HG03039 (cell line): Measurements from ENCODE around the gene SPRTN.

Experiments
- ATAC-seq: cut with Tn5 transposase; IDR thresholded peaks from one replicate; pipeline ENCODE4 v1.9.1; 2021; ENCODE audit warnings: mild to moderate bottlenecking, moderate library complexity; ENCODE audit not compliant: unreplicated experiment

The SPRTN gene

DNA sequence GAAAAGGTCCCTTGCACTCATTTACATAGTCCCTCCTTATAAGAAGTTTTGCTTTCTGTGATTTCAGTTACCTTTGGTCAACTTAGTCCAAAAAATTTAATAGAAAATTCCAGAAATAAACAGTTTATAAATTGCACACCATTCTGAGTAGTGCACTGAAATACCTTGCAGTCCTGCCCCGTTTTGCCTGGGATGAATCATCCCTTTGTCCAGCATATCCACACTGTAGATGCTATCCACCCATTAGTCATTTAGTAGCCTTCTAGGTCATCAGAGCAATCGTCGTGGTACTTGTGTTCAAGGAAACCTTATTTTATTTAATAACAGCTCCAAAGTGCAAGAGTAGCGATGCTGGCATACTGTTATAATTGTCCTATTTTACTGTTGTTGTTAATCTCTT, 38.0 kb downstream of the SPRTN start:
- no peak for ATAC-seq

DNA sequence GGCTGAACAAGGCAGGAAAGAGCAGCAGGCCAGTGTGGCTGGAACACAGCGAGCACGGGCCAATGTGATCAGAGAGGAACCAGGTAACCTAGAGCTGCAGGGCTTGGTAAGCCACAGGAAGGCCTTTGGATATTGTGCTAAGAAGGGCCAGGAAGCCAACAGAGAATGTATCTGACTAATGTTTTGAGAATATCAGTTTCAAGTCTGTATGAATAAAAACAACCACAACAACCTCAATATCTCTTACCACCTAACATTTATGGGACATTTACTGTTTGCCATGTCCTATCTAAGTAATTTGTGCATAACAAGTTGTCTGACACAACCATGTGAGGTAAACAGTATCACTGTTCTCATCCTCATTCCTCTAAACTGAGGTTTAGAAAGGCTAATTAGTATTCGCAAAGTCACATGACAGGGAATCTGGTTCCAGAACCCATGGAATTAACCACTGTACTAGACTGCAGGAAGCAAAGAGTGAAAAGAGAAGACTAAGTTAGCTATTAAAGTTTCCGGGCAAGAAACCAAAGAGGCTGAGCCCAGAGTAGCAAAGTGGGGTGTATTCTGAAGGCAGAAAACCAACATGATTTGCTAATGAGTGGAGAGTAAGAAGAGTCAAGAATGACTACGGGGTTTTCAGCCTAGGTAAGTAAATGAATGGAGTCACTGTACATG, 38.9 kb downstream of the SPRTN start:
- no peak for ATAC-seq

DNA sequence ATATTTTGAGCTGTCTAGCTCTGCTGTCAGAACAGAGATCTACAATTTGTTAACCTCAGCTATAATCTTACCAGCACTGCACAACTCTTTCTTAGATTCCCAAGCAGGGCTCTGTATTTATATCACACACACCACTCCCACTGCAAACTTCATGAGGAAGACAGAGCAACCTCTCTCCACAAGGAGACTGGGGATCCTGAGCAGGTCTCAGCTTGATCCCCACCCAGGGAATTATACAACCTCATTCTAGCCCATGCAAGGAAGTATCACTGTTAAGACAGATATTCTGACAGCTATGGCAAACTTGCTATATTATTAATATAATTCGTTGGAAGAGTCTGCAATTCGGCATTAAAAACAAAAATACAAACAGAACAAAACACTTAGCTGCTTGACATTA, 43.6 kb downstream of the SPRTN start:
- ATAC-seq, result no peak

DNA sequence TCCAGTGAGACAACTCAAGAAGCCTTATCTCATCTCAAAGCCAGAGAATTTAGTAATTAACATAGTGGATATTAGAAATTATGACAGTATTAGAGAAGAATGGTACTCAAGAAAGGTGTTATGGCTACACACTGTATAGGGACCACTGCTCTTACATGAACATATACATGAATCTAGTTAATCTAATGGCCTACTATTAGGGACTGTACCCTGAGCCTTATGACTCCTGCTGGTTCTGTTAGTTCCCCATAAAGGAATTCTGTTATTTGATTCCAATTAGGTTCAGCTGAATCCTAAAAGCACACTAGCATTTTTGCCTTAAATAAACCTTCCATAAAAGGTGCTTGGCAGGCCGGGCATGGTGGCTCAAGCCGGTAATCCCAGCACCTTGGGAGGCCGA, 44.3 kb downstream of the SPRTN start:
- ATAC-seq, result no peak

DNA sequence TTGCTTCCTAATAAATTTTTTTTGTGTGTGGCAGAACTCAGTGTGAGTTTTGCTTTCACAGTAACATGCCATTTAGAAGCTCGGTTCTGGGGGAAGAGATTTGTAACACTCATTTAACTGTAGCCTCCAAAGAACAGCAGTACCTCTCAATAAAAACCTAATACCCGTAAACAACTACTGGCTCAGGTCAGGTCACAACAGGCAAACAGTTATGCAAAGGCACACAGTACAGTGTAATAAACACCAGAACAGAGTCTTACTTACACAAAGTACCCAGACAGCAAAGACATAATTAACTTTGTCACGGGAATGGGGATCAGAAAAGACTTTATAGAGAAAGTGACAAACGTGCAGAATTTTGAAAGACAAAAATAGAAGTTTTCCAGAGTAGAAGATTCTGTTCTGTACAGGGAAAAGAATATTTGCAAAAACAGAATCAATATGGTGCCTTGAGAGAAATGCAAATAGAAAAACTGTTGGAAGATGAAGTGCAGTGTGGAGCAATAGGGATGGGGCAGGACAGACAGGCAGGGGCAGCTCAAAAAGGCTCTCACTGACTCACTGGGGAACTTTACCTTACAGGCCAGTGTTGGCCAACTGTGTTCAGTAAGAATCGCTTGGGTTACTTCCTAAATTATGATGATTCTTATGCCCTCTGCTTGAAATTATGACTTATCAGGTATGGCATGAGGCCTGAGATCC, 45.2 kb downstream of the SPRTN start:
- ATAC-seq, result no peak

DNA sequence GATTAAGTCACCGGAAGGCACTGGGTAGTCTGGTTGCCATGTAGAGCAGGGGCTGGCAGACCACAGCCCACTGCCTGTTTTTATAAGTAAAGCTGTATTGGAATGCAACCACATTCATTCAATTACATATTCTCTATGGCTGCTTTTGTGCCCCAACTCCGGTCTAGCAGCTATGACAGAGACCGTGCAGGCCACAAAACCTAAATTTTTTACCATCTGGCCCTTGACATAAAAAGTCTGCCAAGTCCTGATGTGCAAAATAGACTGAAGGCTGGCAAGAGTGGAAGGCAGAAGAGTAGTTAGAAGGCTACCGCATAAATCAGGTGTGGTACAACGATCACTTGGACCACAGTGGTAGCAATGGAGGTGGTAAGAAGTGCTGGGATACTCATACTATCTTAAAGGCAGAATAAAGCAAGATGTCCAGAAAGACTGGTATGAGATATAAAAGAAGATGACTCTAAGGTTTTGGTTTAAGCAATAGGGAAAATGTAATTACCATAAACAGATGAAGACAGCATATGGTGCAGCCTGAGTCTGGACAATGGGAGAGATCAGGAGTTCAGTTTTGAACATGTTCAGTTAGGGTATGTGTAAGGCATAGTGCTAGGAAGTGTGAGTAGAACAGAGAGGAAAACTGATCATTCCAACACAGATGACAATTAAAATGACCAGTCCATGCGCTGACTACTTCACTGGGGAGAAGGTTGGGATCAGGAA, 46.8 kb downstream of the SPRTN start:
- ATAC-seq, result no peak

DNA sequence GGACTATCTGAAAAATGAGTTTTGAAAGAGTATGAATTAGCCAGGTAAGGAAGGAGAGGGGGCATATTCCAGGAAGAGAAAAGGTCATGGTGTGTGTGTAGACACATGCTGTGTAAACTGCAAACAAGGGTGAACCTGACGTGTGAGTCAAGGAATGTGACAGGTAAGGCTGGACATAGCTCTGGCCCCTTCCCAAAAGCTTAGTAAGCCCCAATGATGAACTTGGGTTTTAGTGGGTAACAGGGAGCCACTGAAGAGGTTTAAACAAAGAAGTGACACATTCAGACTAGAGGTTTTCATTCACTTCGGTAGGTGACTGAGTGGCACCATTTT, 47.3 kb downstream of the SPRTN start:
- no peak for ATAC-seq

DNA sequence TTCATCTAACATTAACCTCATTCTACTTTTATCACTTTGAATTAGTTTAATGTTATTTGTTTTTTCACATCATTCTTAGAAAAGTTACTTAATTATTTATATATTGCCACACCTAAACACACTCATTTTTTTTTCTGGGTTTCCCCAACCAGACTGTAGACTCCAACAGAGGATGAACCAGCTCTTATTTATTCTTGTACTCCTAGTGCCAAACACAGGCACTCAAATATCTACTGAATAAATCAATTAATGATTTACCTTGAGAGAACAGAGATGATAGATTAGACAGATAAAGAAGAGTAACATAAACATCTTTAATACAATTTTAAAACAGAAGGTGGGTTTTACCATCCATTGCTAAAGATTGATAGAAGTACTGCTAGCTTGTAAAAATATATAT, 48.4 kb downstream of the SPRTN start:
- no peak for ATAC-seq

DNA sequence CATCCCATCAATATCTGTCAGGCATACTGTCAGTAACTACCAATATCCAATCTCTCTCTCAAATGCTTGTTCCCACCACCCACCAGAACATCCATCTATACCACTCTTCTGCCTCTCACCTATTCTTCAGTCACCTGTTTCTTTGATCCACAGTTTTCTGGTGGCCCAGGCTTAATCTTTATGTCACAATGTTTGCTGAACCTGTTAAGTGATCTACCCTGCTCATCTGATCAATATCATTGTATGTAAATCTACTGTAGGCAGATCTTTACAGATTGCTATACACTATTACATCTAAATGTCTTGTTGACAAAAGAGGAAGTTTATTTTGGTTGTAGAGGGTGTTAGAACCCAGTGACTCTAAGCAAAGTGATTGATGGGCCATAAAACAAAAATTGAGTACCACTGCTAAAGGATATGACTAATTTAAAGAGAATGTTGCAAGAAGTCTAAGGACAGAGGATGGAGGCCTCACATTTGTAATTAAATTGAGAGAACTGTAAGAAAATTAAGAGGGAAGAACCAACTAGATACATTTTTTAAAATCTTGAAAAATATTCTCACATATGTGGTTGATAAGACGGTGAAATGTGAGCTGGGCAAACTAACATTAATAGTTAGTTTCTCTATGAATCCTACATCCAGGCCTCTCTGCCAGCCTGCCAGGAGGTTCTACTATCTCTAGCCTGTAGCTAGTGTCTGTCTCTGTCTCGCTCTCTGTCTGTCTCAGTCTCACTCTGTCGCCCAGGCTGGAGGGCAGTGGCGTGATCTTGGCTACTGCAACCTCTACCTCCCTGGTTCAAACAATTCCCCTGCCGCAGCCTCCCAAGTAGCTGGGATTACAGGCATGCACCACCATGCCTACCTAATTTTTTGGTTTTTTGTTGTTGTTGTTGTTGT, 49.9 kb downstream of the SPRTN start:
- ATAC-seq, result no peak

DNA sequence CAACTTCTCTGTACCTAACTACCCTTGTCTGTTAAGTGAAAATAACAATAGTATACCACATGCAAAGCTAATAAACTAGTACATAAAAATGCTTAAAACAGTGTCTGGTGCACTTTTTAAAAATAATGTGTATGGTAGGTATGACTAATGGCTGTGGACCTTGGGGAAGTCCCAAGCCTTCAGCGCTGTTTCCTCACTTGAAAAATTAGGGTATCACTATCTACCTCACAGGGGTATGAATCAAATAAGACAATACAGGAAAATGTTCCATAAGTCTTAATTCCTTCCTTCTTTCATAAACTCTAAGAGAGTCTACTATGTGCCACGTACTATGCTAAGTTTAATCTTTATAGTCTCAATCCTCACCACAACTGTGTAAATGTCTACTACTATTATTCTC, 52.0 kb downstream of the SPRTN start:
- no peak for ATAC-seq

DNA sequence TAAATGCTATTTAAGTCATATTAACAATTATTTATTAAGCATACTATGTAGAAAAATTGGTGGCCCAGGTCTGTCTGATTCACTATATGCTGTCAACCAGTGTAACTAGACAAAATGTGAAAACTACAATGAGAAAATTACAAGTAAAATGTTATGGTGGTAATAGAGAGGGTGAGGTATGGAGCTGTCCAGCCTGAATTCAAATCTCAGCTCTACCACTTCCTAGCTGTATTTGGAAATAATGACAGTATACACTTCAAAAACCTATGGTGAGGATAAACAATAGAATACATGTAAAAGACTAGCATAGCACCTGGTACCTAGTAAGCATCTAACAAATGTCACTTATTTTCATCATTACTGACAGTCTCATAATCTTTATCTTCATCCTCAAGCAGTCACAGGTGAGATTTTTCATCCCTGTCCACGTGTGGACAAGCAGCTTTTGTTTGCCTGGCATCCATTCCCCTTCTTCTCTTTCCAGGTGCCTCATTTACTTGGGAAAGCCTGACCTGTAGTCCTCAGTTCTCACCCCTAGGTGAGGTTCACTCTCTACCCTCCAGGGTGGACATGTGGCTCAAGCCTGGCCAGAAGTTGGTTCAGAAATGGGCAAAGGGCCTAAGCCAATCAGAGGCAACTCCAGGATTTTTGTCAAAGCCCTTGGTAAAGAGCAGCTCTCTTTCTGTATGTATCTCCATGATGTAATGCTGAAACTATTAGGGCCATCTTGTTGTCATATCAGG, 54.5 kb downstream of the SPRTN start:
- no peak for ATAC-seq

DNA sequence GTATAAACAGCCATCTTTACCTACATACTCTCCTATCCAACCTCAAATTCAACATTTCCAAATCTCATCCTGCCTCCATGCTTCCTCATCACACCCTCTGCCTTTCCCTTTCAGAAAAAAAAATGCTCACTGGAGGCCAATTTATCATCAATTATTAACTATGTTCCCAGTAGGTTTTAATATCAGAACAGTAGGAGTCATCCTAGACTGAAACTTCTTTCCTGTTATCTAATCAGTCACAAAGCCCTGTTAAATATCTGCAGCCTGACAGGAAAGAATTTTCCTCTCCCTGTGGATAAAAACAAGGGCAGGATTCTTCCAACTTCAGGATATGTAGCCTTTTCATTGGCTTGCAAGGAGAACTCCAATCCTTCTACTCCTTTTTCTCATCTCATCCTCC, 55.6 kb downstream of the SPRTN start:
- no peak for ATAC-seq

DNA sequence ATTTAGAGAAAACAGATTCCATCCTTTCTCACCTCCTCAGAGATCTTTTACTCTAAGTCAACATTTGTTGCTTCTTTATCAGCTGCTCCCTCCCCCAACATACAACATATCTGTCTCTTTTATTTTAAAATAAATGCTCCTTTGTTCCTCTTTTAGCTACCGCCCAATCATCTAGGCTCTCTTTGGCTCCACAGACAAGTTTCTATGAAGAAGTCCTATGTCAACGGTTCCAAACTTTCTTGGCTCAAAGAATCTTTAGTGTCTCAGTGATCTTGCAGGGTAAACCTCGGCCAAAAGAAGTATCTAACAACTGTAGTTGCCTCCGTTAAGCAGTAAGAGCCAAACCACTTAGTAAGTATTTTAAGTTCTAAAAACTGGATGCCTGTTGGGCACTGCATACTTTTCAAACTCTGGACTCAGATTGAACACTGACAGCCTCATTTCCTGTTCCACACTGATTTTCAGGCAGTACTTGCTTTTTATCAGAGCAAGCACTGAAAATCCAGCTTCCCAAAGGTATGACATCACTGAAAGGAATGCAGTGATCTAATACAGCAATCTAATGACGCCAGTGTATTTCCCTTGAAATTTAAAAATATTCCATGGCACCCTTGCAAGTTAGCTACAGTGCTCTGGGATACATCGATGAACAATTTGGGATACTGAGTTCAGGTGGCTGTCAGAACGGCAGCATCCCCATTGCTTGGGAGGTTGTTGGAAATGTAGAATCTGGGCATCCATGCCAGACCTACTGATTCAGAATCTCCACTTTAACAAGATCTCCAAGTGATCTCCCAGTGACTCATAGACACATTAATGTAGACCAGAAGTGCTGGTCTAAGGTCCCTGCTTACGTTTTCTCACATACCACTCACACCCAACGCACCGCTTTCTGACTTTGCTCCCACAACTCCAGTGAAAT, 57.2 kb downstream of the SPRTN start:
- no peak for ATAC-seq

DNA sequence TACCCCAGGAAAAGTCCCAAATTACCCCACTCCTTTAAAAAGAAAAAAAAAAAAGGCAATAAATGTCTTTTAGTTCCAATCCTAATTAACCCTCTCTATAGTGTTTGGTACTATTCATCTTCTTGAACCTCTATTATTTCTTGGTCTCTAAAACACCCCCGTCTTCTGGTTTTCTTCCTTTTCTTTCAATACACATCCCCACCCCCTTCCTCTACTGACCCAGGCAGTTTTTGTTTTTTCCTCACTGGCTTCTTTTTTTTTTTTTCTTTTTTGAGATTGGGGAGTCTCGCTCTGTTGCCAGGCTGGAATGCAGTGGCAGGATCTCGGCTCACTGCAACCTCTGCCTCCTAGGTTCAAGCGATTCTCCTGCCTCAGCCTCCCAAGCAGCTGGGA, 57.9 kb downstream of the SPRTN start:
- no peak for ATAC-seq

DNA sequence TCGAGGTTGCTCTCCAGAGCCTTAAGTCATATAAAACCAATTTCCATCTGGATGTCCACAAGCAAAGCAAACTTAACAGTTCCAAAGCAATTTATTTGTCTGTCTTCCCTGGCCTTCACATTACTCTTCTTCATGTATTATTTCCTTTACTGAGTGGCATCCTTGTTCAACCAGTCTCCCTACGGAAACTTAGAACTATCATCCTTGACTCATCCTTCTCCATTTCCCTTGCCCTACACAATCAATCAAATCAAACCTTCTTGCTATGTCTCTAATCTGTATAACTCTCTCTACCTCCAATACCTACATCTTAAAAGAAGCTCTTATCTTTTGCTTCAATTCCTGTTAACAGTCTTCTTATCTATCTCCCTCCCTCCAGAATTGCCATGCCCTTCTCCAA, 58.5 kb downstream of the SPRTN start:
- no peak for ATAC-seq

DNA sequence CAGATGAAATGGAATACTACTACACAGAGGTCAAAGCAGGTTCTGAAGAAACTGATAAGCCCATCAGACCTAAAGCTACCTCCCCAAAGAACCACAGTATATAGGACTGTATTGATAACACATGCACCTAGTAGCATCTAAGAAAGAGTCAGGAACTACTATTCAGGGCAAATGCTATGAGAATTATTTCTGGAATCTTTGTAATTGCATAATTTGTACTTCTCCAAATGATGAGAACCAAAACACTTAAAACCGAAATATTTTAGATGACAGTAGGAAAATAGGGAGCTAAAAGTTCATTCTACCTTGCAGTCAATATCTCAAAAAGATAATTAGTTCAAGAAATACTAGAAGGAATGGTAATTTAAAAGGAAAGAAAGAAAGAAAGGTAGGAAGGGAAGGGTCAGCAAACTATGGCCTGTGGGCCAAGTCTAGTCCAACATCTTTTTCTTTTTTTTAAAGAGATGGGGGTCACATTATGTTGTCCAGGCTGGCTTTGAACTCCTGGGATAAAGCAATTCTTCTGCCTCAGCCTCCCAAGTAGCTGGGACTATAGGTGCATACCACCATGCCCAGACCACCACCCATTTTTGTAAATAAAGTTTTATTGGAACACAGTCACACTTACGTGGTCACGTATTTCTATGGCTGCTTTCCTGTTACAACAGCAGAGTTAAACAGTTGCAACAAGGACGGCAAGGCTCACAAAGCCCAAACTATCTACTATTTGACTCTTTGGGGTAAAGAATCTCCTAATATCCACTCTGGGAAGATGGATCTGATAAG, 60.0 kb downstream of the SPRTN start:
- ATAC-seq, result no peak

DNA sequence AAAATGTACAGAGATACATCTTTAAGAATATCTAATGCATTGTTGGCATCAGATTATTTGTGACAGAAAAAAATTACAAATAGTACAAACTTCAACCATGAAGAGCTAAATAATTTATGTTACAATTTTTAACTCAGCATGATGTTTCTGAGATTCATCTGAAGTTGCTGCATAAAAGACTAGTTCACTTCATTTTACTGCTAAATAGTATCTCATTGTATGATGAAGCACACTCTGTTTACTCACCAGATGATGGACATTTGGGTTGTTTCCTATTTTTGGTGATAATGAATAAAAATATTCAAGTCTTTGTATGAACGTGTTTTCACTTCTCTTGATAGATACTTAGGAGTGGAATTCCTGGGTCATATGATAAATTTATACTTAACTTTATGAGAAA, 63.4 kb downstream of the SPRTN start:
- no peak for ATAC-seq

DNA sequence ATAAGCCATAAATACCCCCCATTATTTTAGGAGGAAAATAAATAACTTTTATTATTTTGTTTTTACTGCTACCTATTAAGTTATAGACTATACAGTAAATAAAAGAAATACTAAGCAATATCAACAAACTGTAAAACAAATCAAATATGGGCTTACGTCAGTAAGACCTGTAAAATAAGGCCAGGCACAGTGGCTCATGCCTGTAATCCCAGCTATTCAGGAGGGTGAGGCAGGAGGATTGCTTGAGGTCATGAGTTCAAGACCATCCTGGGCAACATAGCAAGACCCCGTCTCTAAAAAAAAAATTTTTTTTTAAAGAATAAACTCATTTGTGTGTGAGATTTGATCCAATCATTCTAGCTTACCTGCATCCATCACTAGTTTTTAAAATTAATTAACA, 66.2 kb downstream of the SPRTN start:
- ATAC-seq, result no peak
